Pancreas (tissue), 10 donors: ENCODE measurements around the gene SERINC2. TPM values are rescaled to one million over a fixed set of nuclear protein-coding genes. Genes with fewer than 3 reads are reported as not detected.
"Not testable (repeated sequence)": the region's sequence is repeated elsewhere in the genome, so short reads cannot be mapped to it uniquely, and the experiment has no call there.

Experiments used
- ATAC-seq, 4 donors: fragments of 200-7000 bp; cut with Tn5 transposase; one replicate each; pipeline versions ENCODE4 v1.8.0 to v1.9.1; 2020; ENCODE audit warnings: mild to moderate bottlenecking in 4 of 4, moderate library complexity in 4 of 4
- DNase-seq, 6 donors: peaks; one replicate each; pipeline ENCODE4 v3.0.0-alpha.2; 2020
- FAIRE-seq: peaks from 2 replicates; lab custom pipeline; 2012; peaks lifted over from hg19 to GRCh38; lab: Jason Lieb, UNC
- H3K27ac ChIP-seq, 4 donors: fragments of 200-600 bp; sonication (generic); 1 replicate in 3 of 4; 2 replicates in 1 of 4; pipeline versions ENCODE4 v1.5.0 to v1.8.0; 2020
- H3K27me3 ChIP-seq, 4 donors: fragments of 200-600 bp; one replicate each; pipeline ENCODE4 v1.8.0; 2021
- H3K36me3 ChIP-seq, 3 donors: fragments of 200-600 bp; sonication (generic) in 1 of 3; one replicate each; pipeline versions ENCODE4 v1.5.0 to v1.8.0; 2020 to 2021
- H3K4me1 ChIP-seq, 3 donors: fragments of 200-600 bp; one replicate each; pipeline ENCODE4 v1.8.0; 2021
- H3K4me3 ChIP-seq, 4 donors: fragments of 200-600 bp; sonication (generic) in 2 of 4; one replicate each; pipeline versions ENCODE4 v1.5.0 to v1.8.0; 2020 to 2021
- H3K9me3 ChIP-seq, 4 donors: fragments of 200-600 bp; one replicate each; pipeline ENCODE4 v1.8.0; 2021
- CTCF ChIP-seq, 4 donors: fragments of 200-600 bp; sonication (generic) in 3 of 4; IDR thresholded peaks; one replicate each; pipeline versions ENCODE4 v1.5.0 to v1.8.0; 2021; ENCODE audit warnings: antibody characterized with exemption in 4 of 4
- WGBS, 2 donors: extraction: QIAGEN DNeasy Blood & Tissue Kit; methylation state at CpG; one replicate each; pipeline ENCODE4 v1.1.7; 2013; 5-methylcytosine and 5-hydroxymethylcytosine counted together
- intact Hi-C, 3 donors: fragments of 100-400 bp; cut with DNase I; formaldehyde crosslinking; loops; one replicate each; pipeline versions ENCODE4 v1.11.1 to v1.14.2; 2022
- polyA plus RNA-seq, 2 donors: library from polyadenylated mRNA; stranded (reverse); fragments of 200-250 nt; gene quantifications; one replicate each; pipeline ENCODE4 v1.2.3, GENCODE V29; 2013
- total RNA-seq, 6 donors: library from RNA; stranded (reverse); fragmentation: NEBNext Ultra II Directional in 4 of 6; extraction: Animal tissue kit (Norgen Biotek cat#: 25700) in 4 of 6; gene quantifications; one replicate each; pipeline versions ENCODE4 v1.2.1 to v1.2.4, GENCODE V29; 2021 to 2023
- donor health status: healthy with polysubstance abuse.
- donor health status: DM: no; HTN: no; CAD: no; lungs with moderate emphysema.
- donor health status: DM: no; HTN: no; CAD: no.
- donor health status: control.
- donor health status: control.
- donor health status: Bipolar disorder and iron deficiency.
- donor health status: DM: yes; HTN: yes; CAD: no.
- donor health status: DM: no; HTN: no; CAD: no.
- donor health status: DM: no; HTN: no; CAD: no.
- donor health status: DM: yes; HTN: yes; CAD: no.

Gene SERINC2
- total and polyA plus RNA-seq, 8 donors: 8.8 to 38.9 (median 19.7) TPM

DNA sequence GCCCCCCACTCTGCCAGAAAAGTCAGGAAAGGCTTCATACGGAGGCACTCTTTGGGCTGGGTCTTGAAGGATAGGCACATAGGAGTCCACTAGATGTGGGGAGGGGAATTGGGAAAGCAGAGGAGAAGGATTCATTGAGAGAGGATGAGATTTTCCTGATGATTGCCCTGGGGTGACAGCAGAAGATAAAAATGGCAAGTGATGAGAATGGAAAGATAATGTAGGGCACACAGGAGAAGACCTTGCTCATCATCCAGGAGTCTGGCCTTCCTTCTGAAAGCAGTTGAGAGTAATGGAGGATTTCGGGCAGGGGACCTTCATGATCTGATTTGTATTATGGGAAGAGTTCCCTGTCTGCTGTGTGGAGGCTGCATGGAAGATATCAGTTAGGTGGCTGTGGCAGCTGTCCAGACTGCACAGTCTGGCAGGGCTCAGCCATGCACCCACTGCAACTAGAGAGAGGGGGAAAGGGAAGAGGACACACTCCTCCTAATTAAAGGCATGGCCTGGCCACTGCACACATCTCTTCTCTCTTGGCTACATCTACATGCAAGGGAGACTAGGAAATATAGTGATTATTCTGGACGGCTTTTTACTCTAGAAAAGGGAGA is 30.5 kb upstream of the SERINC2 start:
- WGBS, 2 donors: 72 to 77% methylated on average over 3 of the region's 3 CpGs
- no peak for FAIRE-seq

DNA sequence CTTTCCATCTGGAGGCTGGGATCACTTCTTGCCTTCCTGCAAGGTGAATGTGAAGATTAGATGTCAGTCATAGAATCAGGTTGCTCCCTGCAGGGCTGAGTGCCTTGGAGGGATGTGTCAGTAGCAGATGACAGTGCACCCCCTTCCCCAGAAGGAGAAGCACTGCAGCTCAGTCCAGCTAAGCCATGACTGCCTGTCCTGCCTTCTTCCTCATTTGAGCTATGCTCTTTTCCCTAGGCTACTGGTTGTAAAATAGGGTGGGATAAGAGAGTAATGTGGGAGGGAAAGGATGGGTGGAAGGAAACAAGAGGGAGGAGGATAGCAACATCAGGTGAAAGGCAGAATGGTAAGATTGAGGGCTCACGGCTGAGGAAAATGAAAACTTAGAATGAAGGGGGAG is 29.0 kb upstream of the SERINC2 start:
- H3K27me3 ChIP-seq: no peaks in the 10 kb centered on the region
- no peak for DNase-seq
- no peak for FAIRE-seq
- H3K36me3 ChIP-seq: no peaks in the 10 kb centered on the region
- no peak overlapping the region for H3K4me3 ChIP-seq
- intact Hi-C loops: no loop called here
- H3K9me3 ChIP-seq: no peaks in the 10 kb centered on the region
- ATAC-seq: no peak
- H3K4me1 ChIP-seq: no peaks in the 10 kb centered on the region
- no peak for TF ChIP-seq CTCF (IDR thresholded peaks at IDR 0.05)
- WGBS, 2 donors: 66 to 82% methylated on average over 1 of the region's 1 CpG
- no peak overlapping the region for H3K27ac ChIP-seq

More for the DNA sequence above, 30.5 kb upstream of the SERINC2 start:
- DNase-seq (no peak), ATAC-seq (no peak)
- Histone ChIP-seq H3K4me3 (no peak overlapping the region), H3K27ac (no peak overlapping the region), H3K4me1 (no peaks in the 10 kb centered on the region), H3K27me3 (no peaks in the 10 kb centered on the region), H3K9me3 (no peaks in the 10 kb centered on the region), H3K36me3 (no peaks in the 10 kb centered on the region)
- intact Hi-C loops: no loop called here
- no peak for TF ChIP-seq CTCF (IDR thresholded peaks at IDR 0.05)

- H3K9me3 ChIP-seq, intact Hi-C loops, H3K27ac ChIP-seq, H3K4me1 ChIP-seq, H3K4me3 ChIP-seq, ATAC-seq, FAIRE-seq, DNase-seq, H3K27me3 ChIP-seq, H3K36me3 ChIP-seq: not testable (repeated sequence)
- WGBS, 2 donors: 41 to 56% methylated on average over 8 of the region's 8 CpGs
Measured at GRCh38 chr1:31386576-31387243, 26.3 kb upstream of the SERINC2 start.

GRCh38 chr1:31387612-31388011 is 25.4 kb upstream of the SERINC2 start:
- DNase-seq (no peak), FAIRE-seq (no peak), ATAC-seq (no peak)
- 52 to 67% methylated on average over 10 of the region's 10 CpGs for WGBS, 2 donors
- intact Hi-C loops: no loop called here
- Histone ChIP-seq H3K4me3 (no peak overlapping the region), H3K4me1 (no peaks in the 10 kb centered on the region), H3K27ac (no peak overlapping the region), H3K36me3 (no peaks in the 10 kb centered on the region), H3K27me3 (no peaks in the 10 kb centered on the region), H3K9me3 (no peaks in the 10 kb centered on the region)
- TF ChIP-seq CTCF (IDR thresholded peaks at IDR 0.05): no peak

GRCh38 chr1:31389616-31390015 is 23.4 kb upstream of the SERINC2 start:
- no peak for TF ChIP-seq CTCF (IDR thresholded peaks at IDR 0.05)
- no peak for DNase-seq
- no peaks in the 10 kb centered on the region for H3K36me3 ChIP-seq
- intact Hi-C loops: loop anchor here in 1 of 3 donors (10.0 kb wide), 1 partner anchor 155 kb away; no protein-coding TSS in a partner anchor
- no peak for FAIRE-seq
- no peaks in the 10 kb centered on the region for H3K9me3 ChIP-seq
- no peak overlapping the region for H3K4me3 ChIP-seq
- H3K27me3 ChIP-seq: no peaks in the 10 kb centered on the region
- no peak overlapping the region for H3K27ac ChIP-seq
- H3K4me1 ChIP-seq: no peaks in the 10 kb centered on the region
- 86 to 89% methylated on average over 7 of the region's 7 CpGs for WGBS, 2 donors
- ATAC-seq: no peak
